AG08395 (cell line): ENCODE measurements around the gene TENM4.
"Not testable (repeated sequence)": the region's sequence is repeated elsewhere in the genome, so short reads cannot be mapped to it uniquely, and the experiment has no call there.

ENCODE experiments used
- DNase-seq: peaks from one replicate; pipeline ENCODE4 v3.0.0; 2012; ENCODE audit warnings: mixed read lengths, low spot score

The TENM4 gene

DNA sequence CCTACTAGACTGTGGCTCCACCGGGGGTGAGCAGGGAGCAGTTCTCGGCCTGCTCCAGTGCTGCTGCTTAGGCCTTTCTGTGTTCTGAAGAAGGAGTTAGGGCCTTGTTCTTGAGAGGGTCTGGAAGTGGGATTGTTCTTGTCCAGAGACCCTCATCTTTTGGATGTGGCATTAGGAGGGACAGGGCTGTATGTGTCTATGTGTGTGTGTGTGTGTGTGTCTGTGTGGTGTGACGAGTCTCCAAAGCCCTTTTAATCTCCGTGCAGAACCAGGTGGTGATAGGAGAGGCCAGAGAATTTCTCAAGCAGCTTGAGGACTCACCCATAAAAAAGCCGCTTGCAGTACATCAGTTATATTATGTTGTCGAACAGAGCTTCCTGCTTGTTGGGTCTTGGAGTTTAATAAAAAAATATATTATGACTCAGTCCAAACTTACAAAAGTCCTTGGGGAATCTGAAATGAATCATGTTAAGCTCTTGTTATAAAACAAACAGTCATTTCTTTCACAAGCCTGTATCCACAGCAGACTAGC lies 196.5 kb downstream of the TENM4 start:
- peak; percentile 90 for DNase-seq

DNA sequence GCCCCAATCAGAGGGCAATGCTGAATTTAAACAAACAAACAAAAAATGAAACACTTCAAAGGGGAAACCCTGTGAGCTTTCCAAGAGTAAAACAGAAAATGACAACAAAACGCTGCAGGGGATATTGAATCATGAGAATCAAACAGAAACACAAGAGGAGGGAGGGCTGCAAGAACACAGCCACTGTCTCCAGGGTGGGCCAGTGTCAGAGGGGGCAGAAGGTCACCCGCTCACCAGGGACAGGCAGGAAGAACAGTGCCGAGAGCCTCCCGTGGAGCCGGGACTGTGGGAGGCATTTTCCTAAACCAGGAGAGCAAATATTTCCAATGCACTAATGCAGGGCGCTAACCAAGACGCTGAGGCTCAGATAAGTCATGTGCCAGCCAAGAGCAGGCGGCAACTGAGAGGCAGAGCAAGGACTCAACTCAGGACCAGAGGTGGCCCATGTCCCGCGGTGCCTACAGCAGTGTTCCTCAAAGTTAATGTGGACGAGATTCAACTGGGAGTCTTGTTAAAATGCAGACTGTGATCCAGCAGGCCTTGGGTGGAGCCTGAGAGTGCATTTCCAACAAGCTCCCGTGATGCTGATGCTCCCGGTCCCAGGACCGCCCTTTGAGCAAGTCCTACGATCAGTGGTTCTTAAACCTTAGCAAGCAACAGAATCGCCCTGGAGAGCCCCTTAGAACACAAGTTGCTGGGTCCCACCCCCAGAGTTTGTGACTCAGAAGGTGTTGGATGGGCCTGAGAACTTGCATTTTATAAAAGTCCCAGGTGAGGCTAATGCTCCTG lies 197.2 kb downstream of the TENM4 start:
- DNase-seq, result no peak

DNA sequence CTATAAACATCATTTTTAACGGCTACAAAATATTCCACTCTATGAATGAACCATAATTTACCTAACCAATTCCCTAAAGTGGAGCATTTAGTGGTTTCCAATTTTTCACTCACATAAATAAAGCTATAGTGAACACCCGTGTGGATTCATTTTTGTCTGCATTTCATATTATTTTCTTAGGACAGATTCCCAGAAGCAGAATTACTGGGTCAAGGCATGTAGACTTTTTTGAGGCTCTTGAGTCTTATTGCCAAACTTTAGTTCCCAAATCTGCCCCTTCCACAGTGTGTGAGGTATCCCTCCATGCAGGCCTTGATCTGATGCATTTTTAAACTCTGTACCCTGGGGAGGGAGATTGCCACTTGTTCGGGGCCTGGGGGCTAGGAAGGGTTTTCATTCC lies 198.2 kb downstream of the TENM4 start:
- no peak for DNase-seq

- DNase-seq, result no peak
Measured at GRCh38 chr11:79241852-79242241, 199.0 kb downstream of the TENM4 start.

DNA sequence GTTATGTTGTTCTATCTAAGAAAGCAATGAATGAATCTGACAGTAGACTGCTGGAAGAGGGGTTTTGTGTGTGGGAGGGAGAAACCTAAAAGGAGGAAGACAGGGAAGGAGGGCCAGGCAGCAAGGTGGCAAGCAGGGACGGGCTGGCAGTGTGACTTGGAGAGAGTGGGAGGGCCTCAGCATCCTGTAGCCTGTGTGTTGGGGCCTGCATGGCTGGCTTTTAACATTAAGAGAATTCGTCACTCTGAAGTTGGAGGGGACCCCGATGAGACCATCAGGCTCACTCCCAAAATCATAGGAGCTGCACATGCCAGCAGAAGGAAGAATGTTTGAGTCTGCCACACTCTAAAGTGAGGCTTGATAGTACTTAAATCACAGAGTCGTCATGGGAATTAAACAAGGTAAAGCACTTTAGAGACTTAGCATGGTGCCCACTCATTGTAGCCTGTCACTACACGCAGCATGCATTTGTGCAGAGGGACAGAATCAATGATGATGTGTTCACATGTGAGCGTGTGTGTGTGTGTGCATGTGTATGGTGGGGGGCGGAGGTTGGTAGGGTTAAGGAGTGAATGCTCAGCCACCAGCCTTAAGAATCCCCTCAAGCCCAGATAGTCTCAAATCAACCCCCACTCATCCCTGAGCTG lies 199.5 kb downstream of the TENM4 start:
- no peak for DNase-seq

DNA sequence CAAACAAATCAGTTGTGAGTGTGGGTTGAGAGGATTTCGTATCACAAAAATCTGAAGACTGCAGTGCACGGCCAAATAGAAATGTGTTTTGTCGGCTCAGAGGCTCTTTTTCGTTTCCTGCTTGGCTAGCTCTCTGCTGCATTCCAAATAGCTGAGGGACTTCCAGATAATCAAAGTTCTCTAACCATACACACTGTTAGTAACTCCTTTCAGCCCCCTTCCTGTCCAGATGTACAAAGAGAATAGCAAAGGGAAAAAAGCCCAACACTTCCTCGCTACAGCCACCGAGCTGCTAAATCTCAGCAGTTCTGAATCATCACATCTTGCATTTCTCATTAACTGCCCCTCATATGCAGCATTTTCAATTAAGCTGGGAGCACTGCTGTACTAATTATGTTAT lies 203.1 kb downstream of the TENM4 start:
- DNase-seq, result peak; percentile 84

- DNase-seq, result no peak
Measured at GRCh38 chr11:79237091-79237490, 203.7 kb downstream of the TENM4 start.

DNA sequence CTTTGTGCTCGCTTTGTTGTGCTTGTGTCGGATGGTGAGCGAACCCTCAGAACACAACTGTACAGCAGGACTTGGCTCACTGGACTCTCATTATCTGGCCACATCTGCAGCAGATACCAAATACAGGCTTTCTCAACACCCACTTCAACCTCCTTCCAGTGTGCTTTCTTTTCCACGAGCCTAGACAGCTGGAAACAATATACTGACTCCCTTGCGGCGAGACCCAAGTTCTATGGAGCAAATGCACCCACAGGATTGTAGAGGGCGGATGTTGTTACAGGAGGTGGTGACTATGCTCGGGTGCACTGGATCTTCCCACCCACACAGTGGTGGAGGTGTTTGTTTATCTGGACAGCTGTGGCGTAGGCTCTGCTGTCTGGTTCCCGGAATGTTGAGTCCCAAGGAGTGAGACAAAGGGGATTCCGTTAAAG lies 204.3 kb downstream of the TENM4 start:
- DNase-seq, result peak; percentile 81

- DNase-seq, result no peak
Measured at GRCh38 chr11:79235696-79236095, 205.1 kb downstream of the TENM4 start.

DNA sequence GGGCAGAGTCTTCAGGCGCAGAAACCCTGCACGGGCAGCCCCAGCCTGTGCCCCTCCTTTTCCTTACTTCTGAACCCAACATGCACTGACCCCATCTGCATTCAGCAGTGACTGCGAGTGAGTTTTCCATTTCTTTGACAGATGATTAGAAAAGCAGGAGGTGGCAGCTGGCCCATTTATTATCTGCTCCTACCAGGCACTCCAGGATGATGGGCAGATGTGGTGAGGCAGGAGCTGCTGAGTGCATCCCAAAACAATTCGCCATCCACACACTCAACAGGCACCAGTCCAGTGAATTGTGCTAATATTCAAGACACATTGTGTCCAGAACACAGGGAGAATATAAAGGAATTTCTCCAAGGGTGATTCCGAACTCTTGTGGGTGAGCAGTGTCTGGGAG lies 208.5 kb downstream of the TENM4 start:
- DNase-seq, result peak; percentile 65

- no peak for DNase-seq
Measured at GRCh38 chr11:79229047-79229446, 211.8 kb downstream of the TENM4 start.

GRCh38 chr11:79227767-79228755 lies 212.8 kb downstream of the TENM4 start:
- DNase-seq, result no peak

- DNase-seq, result no peak
Measured at GRCh38 chr11:79227308-79227707, 213.5 kb downstream of the TENM4 start.

DNA sequence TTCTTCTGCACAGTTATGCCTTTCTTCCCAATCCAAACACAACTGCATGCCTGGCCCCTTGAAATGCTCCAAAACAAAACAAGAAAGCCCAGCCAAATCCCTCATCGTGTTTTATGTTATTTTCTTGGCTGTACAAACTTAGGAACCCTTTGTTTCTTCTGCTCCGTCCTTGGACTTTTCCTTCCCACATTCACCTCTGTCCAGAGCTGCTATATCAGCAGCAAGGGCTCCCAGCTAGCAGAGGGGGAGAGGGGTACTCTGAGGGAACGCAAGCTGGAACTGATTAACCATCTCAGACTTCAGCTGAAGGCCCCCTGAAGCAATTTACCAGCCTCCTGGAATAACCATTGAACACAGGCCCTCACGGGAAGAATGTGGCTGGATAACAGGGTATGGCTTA lies 214.7 kb downstream of the TENM4 start:
- no peak for DNase-seq

GRCh38 chr11:79222163-79222562 lies 218.7 kb downstream of the TENM4 start:
- not testable (repeated sequence) for DNase-seq

GRCh38 chr11:79221444-79222130 lies 219.2 kb downstream of the TENM4 start:
- no peak for DNase-seq

GRCh38 chr11:79220171-79220570 lies 220.7 kb downstream of the TENM4 start:
- peak; percentile 24 for DNase-seq

DNA sequence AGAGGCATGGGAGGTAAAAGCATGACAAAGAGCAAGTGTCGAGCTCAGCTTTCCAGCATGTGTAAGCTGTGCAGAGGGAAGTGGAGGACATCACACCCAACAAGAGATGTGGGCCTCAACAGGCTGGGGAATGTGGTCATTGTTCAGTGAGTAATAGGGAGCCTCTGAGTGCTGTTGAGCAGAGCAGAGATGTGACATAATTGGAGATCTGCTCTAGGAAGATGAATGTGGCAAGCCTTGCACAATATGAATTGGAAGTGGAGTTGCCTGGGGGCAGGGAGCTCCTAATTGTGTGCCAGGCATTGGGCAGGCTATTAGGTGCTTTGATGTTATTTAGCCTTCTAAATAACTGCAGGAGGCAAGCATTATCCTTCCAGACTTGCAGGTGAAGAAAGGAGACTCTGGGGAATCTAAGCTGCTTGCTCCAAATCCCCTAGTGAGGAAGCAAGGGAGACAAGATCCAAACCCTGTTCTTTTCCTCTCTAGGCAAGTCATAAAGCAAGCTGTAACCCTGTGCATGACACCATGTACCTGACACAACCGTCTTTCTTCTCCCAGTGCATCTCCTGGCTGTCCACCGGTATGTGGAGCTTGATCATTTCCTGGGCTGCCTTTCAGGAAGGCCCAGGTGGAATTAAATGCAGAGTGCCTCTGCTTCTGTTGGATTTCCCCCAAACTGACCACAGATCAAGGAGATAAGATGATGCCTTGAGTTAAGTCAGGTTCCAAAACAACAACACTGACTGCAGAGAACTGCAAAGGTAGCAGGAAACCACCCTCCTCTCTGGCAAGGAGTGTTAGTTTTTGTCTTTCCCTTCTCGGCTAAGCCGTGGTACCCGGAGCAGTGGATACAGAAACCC lies 221.4 kb downstream of the TENM4 start:
- DNase-seq, result no peak

DNA sequence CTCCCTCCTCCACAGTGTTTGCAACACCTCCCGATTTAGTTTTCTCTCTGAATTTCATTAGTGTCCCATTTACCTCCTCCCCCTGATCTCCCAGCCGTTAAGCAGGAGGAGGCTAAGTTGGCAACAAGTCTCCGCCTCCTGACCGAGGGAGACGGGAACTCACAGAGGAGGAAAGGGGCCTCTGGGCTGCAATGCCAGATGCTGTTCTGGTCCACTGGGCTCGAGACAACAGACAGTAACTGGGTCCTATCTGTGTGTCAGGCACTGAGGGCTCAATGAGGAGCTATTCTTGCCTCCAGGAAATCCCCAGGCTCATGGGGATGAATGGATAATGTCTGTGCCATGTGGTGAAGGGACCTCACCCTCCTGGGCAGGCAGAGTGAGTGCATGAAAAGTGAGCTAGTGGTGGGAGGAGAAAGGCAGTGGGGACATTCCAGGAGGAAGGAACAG lies 228.1 kb downstream of the TENM4 start:
- DNase-seq, result no peak

DNA sequence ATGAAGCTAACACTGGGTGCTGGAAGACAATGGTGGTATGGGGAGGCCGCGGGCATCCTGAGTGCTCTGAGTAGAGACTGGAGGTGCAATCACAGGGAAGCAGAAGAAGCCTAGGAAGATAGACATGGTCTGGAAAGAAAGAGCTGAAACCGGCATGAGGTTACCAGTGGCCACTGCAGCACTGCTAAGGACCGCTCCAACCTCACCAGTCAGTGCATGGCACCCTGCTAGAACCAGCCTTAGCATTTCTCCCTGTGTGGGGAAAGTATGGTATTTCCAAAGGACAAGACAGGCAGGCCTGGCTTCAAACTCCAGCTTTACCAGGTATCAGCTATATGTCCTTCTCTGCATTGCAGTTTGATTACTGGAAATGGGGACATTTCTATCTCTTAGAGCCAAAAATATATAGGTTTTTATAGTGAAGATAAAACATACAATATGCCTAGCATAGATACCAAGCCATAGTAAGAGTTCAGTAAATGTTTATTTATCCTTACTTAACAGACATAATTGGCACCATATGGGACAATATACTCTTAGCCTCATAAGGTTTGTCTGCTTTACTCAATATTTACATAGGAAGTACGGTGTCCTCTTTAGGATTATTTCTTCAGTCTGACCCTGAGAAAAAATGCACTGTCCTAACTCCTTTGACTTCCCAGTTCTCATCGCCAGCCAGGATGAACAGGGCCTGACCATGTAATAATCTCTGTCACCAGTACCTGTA lies 231.1 kb downstream of the TENM4 start:
- DNase-seq, result no peak
